HepG2 (cell line): ENCODE data around the gene TBX10. TPM values are rescaled to one million over a fixed set of nuclear protein-coding genes. Genes with fewer than 3 reads are reported as not detected.

Experiments used
- ATAC-seq: fragments of 200-7000 bp; cut with Tn5 transposase; 3 replicates; pipeline ENCODE4 v1.9.1; 2020; ENCODE audit warnings: mild to moderate bottlenecking, moderate library complexity
- BruUV-seq: library from RNA; stranded (reverse); fragments of 400-500 nt; replicated peaks from 2 replicates; lab custom pipeline; 2021; lab: Mats Ljungman, UMichigan
- CTCF ChIA-PET: fragments of 300-600 bp; formaldehyde crosslinking; extraction: SDS; loops from one replicate; lab custom pipeline; 2021; ENCODE audit warnings: low total read pairs, inconsistent platforms, low intra/inter-chr PET ratio; lab: Yijun Ruan, JAX
- POLR2A ChIA-PET: fragments of 350-600 bp; sonication (Branson Sonifier 250); formaldehyde crosslinking; loops from one replicate; lab custom pipeline; 2020; ENCODE audit warnings: antibody characterized with exemption, inconsistent platforms; lab: Yijun Ruan, JAX
- DNase-seq: peaks from one replicate; pipeline ENCODE4 v3.0.0-alpha.2; 2015; ENCODE audit warnings: low spot score
- FAIRE-seq: peaks from 3 replicates; lab custom pipeline; 2011; peaks lifted over from hg19 to GRCh38; lab: Jason Lieb, UNC
- H2AFZ ChIP-seq: one replicate; pipeline ENCODE4 v1.6.1; 2011; ENCODE audit warnings: low read length, inconsistent platforms
- H3K27ac ChIP-seq: fragments of 300-600 bp; 3 replicates; pipeline ENCODE4 v1.8.0; 2011; ENCODE audit warnings: mixed run types, mild to moderate bottlenecking, mixed read lengths, low read length, inconsistent platforms; ENCODE audit not compliant: insufficient read depth; ENCODE audit errors: extremely low read length
- H3K27me3 ChIP-seq, 2 experiments: fragments of 200-600 bp in 1 of 2; 2 replicates in 1 of 2; 3 replicates in 1 of 2; pipeline versions ENCODE4 v1.6.0 to v1.8.0; 2011; ENCODE audit warnings: low read length in 2 of 2, mild to moderate bottlenecking in 2 of 2, moderate library complexity in 2 of 2, inconsistent platforms in 1 of 2; ENCODE audit not compliant: insufficient read depth in 2 of 2, control insufficient read depth in 1 of 2
- H3K36me3 ChIP-seq, 2 experiments: fragments of 200-600 bp in 1 of 2; replicated peaks in 1 of 2; 2 replicates in 1 of 2; 3 replicates in 1 of 2; pipeline versions ENCODE4 v1.5.1 to v1.8.0; 2011; ENCODE audit warnings: low read length in 2 of 2, inconsistent platforms in 1 of 2; ENCODE audit not compliant: insufficient read depth in 2 of 2, control insufficient read depth in 1 of 2
- H3K4me1 ChIP-seq: 2 replicates; pipeline ENCODE4 v1.5.1; 2012; ENCODE audit warnings: low read length, inconsistent platforms; ENCODE audit not compliant: insufficient read depth
- H3K4me2 ChIP-seq: 2 replicates; pipeline ENCODE4 v1.6.0; 2011; ENCODE audit warnings: low read depth, low read length, inconsistent platforms
- H3K4me3 ChIP-seq, 3 experiments: fragments of 200-600 bp in 1 of 3; sonication (generic), shearing (Covaris generic) in 1 of 3; replicated peaks in 1 of 3; 2 replicates each; pipeline ENCODE4 v1.5.1; 2011 to 2016; ENCODE audit warnings: low read length in 3 of 3, inconsistent platforms in 2 of 3, low read depth in 2 of 3, mild to moderate bottlenecking in 2 of 3, control low read depth in 1 of 3, mixed read lengths in 1 of 3; ENCODE audit not compliant: insufficient read depth in 1 of 3
- H3K79me2 ChIP-seq: one replicate; pipeline ENCODE4 v1.6.1; 2011; ENCODE audit warnings: low read length, inconsistent platforms; ENCODE audit not compliant: insufficient read depth
- H3K9ac ChIP-seq: 2 replicates; pipeline ENCODE4 v1.6.0; 2011; ENCODE audit warnings: mild to moderate bottlenecking, low read depth, low read length, inconsistent platforms; ENCODE audit not compliant: insufficient read depth
- H3K9me3 ChIP-seq: 2 replicates; pipeline ENCODE4 v1.5.1; 2012; ENCODE audit warnings: mild to moderate bottlenecking, low read length
- H4K20me1 ChIP-seq: 2 replicates; pipeline ENCODE4 v1.6.0; 2011; ENCODE audit warnings: inconsistent platforms, mild to moderate bottlenecking, low read length, moderate library complexity; ENCODE audit not compliant: insufficient read depth
- EZH2 ChIP-seq: conservative IDR thresholded peaks from 2 replicates; pipeline ENCODE4 v1.6.1; 2012; ENCODE audit warnings: mild to moderate bottlenecking, low read depth, low read length, moderate library complexity
- GATAD2A ChIP-seq: IDR thresholded peaks from 2 replicates; pipeline ENCODE4 v1.6.1; 2016
- HMGA1 ChIP-seq: sonication (generic); formaldehyde crosslinking; conservative IDR thresholded peaks from 2 replicates; pipeline ENCODE4 v1.4.0; 2020; ENCODE audit warnings: missing genetic modification reagents
- IRF2 ChIP-seq: IDR thresholded peaks from 2 replicates; pipeline ENCODE4 v1.6.1; 2018; ENCODE audit warnings: missing genetic modification reagents, missing compliant biosample characterization
- JUND ChIP-seq: sonication (generic); formaldehyde crosslinking; IDR thresholded peaks from 2 replicates; pipeline ENCODE4 v1.8.0; 2022; ENCODE audit warnings: mild to moderate bottlenecking, missing genetic modification reagents
- KDM4B ChIP-seq: sonication (generic); formaldehyde crosslinking; IDR thresholded peaks from 2 replicates; pipeline ENCODE4 v1.4.0; 2020; ENCODE audit warnings: missing genetic modification reagents
- KMT2B ChIP-seq: IDR thresholded peaks from 2 replicates; pipeline ENCODE4 v1.6.1; 2016; ENCODE audit warnings: missing genetic modification reagents, missing compliant biosample characterization
- MXD3 ChIP-seq: IDR thresholded peaks from 2 replicates; pipeline ENCODE4 v1.6.1; 2016; ENCODE audit warnings: mild to moderate bottlenecking, missing biosample characterization, missing genetic modification reagents
- NCOR1 ChIP-seq: fragments of 200-600 bp; sonication (generic); IDR thresholded peaks from 2 replicates; pipeline ENCODE4 v1.7.0; 2017; ENCODE audit warnings: antibody characterized with exemption, low read length, borderline replicate concordance
- NR0B2 ChIP-seq: sonication (generic); formaldehyde crosslinking; IDR thresholded peaks from 2 replicates; pipeline ENCODE4 v1.4.0; 2020; ENCODE audit warnings: mild to moderate bottlenecking, missing genetic modification reagents
- PTBP1 ChIP-seq: fragments of 200-400 bp; formaldehyde crosslinking; IDR thresholded peaks from 2 replicates; pipeline ENCODE4 v1.6.1; 2018; ENCODE audit warnings: low read length, low read depth; ENCODE audit not compliant: poor library complexity, severe bottlenecking
- TMF1 ChIP-seq: sonication (generic); formaldehyde crosslinking; IDR thresholded peaks from 2 replicates; pipeline ENCODE4 v1.8.1; 2022; ENCODE audit warnings: low read depth, missing genetic modification reagents
- TSC22D2 ChIP-seq: sonication (generic); formaldehyde crosslinking; IDR thresholded peaks from 2 replicates; pipeline ENCODE4 v1.5.1; 2020; ENCODE audit warnings: missing genetic modification reagents, mild to moderate bottlenecking, borderline replicate concordance
- XRCC5 ChIP-seq: fragments of 200-400 bp; formaldehyde crosslinking; optimal IDR thresholded peaks from 2 replicates; pipeline ENCODE3; 2017; ENCODE audit warnings: mild to moderate bottlenecking, low read length
- YEATS2 ChIP-seq: sonication (generic); formaldehyde crosslinking; IDR thresholded peaks from 2 replicates; pipeline ENCODE4 v1.4.0; 2020; ENCODE audit warnings: missing genetic modification reagents, borderline replicate concordance
- ZBTB2 ChIP-seq: sonication (generic); formaldehyde crosslinking; IDR thresholded peaks from 2 replicates; pipeline ENCODE4 v1.8.0; 2022; ENCODE audit warnings: low read depth, missing genetic modification reagents
- ZNF275 ChIP-seq: sonication (generic); formaldehyde crosslinking; IDR thresholded peaks from 2 replicates; pipeline ENCODE4 v1.8.0; 2022; ENCODE audit warnings: missing genetic modification reagents, mild to moderate bottlenecking, inconsistent platforms, borderline replicate concordance
- ZNF468 ChIP-seq: sonication (generic); formaldehyde crosslinking; IDR thresholded peaks from 2 replicates; pipeline ENCODE4 v1.8.0; 2022; ENCODE audit warnings: mild to moderate bottlenecking, moderate library complexity, missing genetic modification reagents
- ZNF564 ChIP-seq: sonication (generic); formaldehyde crosslinking; IDR thresholded peaks from 2 replicates; pipeline ENCODE4 v1.8.1; 2023; ENCODE audit warnings: mild to moderate bottlenecking, missing genetic modification reagents
- ZNF570 ChIP-seq: sonication (generic); formaldehyde crosslinking; IDR thresholded peaks from 2 replicates; pipeline ENCODE4 v1.4.0; 2020; ENCODE audit warnings: mild to moderate bottlenecking, missing genetic modification reagents, borderline replicate concordance
- WGBS: methylation state at CpG from one replicate; pipeline ENCODE4 v1.1.6; 2017; ENCODE audit warnings: low lambda C conversion rate; 5-methylcytosine and 5-hydroxymethylcytosine counted together
- in situ Hi-C: cut with HindIII; loops from 2 replicates; pipeline ENCODE4 v1.10.0; 2017; ENCODE audit warnings: low pct_unique_long_range_greater_than_20kb; ENCODE audit not compliant: extremely low pct_ligation_motif_present
- intact Hi-C: fragments of 100-400 bp; cut with micrococcal nuclease; formaldehyde crosslinking; loops from one replicate; pipeline ENCODE4 v1.10.0; 2022; ENCODE audit not compliant: unreplicated experiment
- polyA plus RNA-seq, 8 experiments: library from polyadenylated mRNA; depleted of rRNA in 3 of 8; stranded (reverse) in 7 of 8; unstranded in 1 of 8; fragments of >200 nt; fragmentation: Illumina TruSeq in 4 of 8; extraction: Trizol in 4 of 8; gene quantifications; 2 replicates each; pipeline versions ENCODE4 v1.2.1 to v1.2.3, GENCODE V29; 2011 to 2016; ENCODE audit warnings: low read depth in 4 of 8, missing spikeins in 1 of 8, mixed read lengths in 1 of 8; ENCODE audit not compliant: insufficient read depth in 1 of 8
- total RNA-seq, 5 experiments: library from RNA; depleted of rRNA; stranded (reverse); fragments of >200 nt; fragmentation: Illumina TruSeq; extraction: Trizol; gene quantifications; 2 replicates each; pipeline ENCODE4 v1.2.3, GENCODE V29; 2016; ENCODE audit warnings: low read depth in 1 of 5

The TBX10 gene
- total and polyA plus RNA-seq, 2 of the 13 experiments (the other 11 are each of a cell fraction or from before 2014, with no cell fraction given), result 0.27 to 1.7 TPM

- Histone ChIP-seq H4K20me1 (no peaks in the 10 kb centered on the region), H3K4me1 (no peaks in the 10 kb centered on the region), H3K9me3 (no peaks in the 10 kb centered on the region), H3K4me3 (no peak overlapping the region), H2AFZ (no peak overlapping the region), H3K4me2 (no peak overlapping the region), H3K36me3 (no peaks in the 10 kb centered on the region), H3K27me3 (peaks cover 0 to 6% of the 10 kb centered on the region in 2 experiments; a peak in 1 of 5 replicates), H3K9ac (no peak overlapping the region), H3K79me2 (no peaks in the 10 kb centered on the region), H3K27ac (no peak overlapping the region)
- ChIA-PET POLR2A (no interaction called here), CTCF (no interaction called here)
- intact Hi-C loops, result no loop called here
- WGBS, result 67% methylated on average over 3 of the region's 4 CpGs
- BruUV-seq, result no TSS peak
- no peak for FAIRE-seq
- no peak for DNase-seq
- no peak for ATAC-seq
- TF ChIP-seq KDM4B (CRISPR knock-in tag) (no peak), HMGA1 (CRISPR knock-in tag) (no peak), IRF2 (CRISPR knock-in tag) (no peak), ZNF570 (CRISPR knock-in tag) (no peak), PTBP1 (no peak), EZH2 (no peak), ZNF468 (CRISPR knock-in tag) (no peak), KMT2B (CRISPR knock-in tag) (no peak), XRCC5 (no peak), TSC22D2 (no peak), YEATS2 (no peak), TMF1 (CRISPR knock-in tag) (no peak), NCOR1 (no peak), MXD3 (no peak), ZNF275 (CRISPR knock-in tag) (no peak), JUND (no peak), ZBTB2 (CRISPR knock-in tag) (no peak), GATAD2A (CRISPR knock-in tag) (no peak), ZNF564 (CRISPR knock-in tag) (no peak), NR0B2 (CRISPR knock-in tag) (no peak)
- in situ Hi-C loops, result no loop called here
These were observed 49.6 kb upstream of the TBX10 start for GRCh38 chr11:67689178-67689577.
